NCI-H187 treated with DMSO at 0.1 percent for 48 hours (cell line): ENCODE data around the gene TMEM120A.
A peak's percentile ranks its signal among the peaks of the same experiment; 100 is the strongest.
"Not testable (repeated sequence)": the region's sequence is repeated elsewhere in the genome, so short reads cannot be mapped to it uniquely, and the experiment has no call there.

ENCODE experiments used
- DNase-seq: peaks from one replicate; lab custom pipeline; 2025; lab: John Stamatoyannopoulos, UW

TMEM120A gene

DNA sequence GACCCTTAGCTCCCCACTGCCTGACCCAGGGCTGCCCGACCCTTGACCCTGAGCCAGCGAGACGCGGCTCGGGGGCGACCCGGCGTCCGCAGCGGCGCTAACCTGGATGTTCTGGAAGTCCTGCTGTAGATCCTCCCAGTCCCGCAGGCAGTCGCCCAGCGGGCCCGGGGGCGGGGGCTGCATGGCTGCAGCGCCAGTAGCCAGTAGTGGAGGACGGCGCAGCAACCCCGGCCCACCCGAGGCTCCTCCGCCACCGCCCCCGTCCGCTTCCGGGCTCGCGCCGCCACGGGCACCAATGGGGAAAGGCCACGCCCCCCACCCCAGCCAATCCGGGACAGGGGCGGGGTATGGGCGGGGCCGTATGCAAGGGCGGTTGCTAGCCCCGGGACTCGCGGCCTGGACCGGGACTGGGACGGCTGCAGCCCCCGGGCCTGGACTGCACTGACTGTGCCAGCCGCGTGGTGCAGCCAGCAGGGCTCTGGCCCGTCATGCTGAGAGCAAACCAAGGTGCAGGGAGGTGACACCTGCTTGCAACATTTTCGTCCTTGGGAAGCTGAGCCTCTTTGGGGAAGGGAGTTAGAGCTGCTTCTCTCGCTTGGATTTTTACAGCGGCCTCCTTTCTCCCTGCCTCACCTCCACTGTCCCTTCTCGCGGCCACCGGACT lies at the start of gene TMEM120A:
TMEM120A (minus strand) TSS at position 208 of the 664 bp plus-strand sequence; CDS start at position 183, 25 bp downstream.
- peak; percentile 59 for DNase-seq

- DNase-seq, result no peak
Measured at GRCh38 chr7:76040126-76040525, 45.7 kb upstream of the TMEM120A start.

DNA sequence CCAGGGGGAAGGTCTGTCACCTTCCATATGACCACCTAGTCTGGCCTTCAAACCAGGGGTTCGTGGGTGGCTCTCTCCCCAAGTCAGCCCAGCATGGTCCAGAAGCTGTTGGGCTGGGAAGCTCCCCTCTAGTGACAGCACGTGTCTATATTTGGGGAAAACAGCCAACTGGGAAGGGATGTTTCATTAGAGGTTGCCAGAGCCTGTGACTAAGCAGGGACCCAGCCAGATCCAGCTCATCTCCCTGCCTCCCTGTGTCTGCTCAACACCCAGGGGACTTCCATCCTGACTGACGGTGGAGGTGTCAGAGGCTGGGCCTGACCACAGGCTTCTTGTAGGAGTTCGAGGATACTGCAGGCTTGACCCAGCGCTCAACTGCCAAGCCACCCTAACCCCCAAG lies 42.9 kb upstream of the TMEM120A start:
- DNase-seq, result no peak

DNA sequence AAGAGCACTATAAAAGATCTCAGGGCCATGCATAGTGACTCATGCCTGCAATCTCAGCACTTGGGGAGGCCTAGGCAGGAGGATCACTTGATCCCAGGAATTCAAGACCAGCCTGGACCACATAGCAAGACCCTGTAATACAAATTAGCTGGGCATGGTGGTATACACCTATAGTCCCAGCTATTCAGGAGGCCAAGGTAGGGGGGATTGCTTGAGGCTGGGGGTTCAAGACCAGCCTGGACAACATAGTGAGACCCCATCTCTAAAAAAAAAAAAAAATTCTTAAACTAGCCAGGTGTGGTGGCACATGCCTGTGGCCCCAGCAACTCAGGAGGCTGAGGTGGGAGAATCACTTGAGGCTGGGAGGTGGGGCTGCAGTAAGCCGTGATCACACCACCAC lies 37.6 kb upstream of the TMEM120A start:
- DNase-seq, result no peak

DNA sequence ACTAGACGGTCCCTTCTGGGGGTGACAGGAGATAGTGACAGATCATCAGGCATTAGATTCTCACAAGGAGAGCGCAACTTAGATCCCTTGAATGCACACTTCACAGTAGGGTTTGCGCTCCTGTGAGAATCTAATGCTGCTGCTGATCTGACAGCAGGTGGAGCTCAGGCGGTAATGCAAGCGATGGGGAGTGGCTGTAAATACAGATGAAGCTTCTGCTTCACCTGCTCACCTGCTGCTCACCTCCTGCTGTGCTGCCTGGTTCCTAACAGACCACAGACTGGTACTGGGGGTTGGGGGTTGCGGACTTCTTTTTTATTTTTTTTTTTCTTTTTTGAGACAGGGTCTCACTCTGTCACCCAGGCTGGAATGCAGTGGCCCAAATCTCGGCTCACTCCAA lies 35.3 kb upstream of the TMEM120A start:
- DNase-seq, result not testable (repeated sequence)

DNA sequence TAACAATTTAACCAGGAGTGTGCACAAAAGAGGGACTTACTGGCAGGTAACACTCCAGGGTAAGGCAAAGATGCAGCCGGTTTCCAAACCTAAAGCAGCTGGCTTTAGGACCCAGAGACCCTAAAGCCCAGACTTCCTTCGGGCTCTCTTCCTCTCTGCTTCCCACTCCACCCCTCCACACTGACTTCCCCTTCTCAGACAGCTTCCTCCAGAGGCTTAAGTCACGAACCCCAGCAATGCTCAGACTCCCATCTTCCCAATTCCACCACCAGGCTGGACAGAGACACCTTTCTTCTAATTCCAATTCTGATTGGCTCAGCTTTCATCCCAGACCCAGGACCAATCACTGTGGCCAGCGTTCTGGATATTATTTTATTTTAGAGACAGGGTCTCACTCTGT lies 28.6 kb upstream of the TMEM120A start:
- no peak for DNase-seq

- no peak for DNase-seq
Measured at GRCh38 chr7:76022026-76022780, 27.8 kb upstream of the TMEM120A start.

DNA sequence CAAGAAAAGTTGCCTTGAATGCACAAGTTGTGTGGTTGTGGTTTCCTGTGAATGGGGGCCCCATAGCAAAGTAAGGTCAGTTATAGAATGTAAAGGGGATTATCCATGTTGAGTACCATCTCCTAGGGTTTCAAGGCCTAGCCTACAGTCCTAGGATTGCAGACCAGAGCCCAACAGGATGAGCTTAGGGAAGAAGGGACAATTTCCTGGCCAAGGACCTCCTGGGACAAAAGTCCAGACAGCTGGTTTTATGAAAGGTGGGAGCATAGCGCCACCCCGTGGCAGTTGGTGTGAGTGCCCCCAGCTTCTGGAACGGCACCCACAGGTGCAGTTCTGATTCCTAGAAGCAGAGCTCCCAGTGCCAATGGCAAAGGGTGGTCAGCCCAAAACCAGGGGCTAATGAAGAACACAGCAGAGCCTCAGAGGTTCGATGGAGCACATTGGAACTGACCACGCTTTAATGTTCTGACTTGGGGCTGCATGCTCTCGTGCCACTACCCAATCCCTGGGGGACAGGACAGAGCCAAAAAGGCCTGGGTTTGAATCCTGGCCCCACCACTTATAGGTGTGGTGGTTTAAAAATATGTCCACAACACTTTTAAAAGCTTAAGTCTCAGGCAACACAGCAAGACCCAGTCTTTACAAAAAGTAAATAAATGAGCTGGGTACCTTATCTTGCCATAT lies 25.8 kb upstream of the TMEM120A start:
- DNase-seq, result peak; percentile 11

DNA sequence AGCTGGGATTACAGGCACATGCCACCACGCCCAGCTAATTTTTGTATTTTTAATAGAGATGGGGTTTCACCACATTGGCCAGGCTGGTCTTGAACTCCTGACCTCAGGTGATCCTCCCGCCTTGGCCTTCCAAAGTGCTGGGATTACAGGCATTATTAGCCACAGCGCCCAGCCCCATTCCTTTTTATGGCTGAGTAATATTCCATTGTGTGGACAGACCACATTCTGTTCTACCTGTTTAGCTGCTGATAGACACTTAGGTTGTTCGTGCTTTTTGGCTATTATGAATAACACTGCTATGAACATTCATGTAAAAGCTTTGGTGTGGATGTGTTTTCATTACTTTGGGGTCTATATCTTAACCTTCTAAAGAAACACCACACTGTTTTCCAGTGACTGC lies 24.1 kb upstream of the TMEM120A start:
- DNase-seq, result not testable (repeated sequence)

DNA sequence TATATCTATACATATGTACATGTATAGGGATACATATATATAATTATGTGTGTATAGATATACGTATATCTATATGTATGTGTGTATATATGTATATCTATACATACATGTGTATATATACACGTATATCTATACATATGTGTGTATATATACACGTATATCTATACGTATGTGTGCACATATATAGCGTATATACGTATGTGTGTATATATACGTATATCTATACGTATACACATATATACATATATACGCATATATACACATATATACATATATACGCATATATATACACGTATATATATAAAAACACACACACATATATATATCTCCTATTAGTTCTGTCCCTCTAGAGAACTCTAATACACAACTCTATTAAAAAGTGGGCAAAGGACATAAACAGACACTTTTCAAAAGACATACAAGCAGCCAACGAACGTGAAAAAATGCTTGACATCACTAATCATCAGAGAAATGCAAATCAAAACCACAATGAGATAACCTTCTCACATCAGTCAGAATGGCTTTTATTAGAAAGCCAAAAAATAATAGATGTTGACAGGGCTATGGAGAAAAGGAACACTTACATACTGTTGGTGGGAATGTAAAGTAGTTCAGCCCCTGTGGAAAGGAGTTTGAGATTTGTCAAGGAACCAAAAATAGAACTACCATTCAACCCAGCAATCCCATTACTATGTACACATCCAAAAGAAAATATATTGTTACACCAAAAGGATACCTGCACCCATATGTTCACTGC lies 22.0 kb upstream of the TMEM120A start:
- DNase-seq, result no peak

- no peak for DNase-seq
Measured at GRCh38 chr7:76011442-76011861, 17.1 kb upstream of the TMEM120A start.

DNA sequence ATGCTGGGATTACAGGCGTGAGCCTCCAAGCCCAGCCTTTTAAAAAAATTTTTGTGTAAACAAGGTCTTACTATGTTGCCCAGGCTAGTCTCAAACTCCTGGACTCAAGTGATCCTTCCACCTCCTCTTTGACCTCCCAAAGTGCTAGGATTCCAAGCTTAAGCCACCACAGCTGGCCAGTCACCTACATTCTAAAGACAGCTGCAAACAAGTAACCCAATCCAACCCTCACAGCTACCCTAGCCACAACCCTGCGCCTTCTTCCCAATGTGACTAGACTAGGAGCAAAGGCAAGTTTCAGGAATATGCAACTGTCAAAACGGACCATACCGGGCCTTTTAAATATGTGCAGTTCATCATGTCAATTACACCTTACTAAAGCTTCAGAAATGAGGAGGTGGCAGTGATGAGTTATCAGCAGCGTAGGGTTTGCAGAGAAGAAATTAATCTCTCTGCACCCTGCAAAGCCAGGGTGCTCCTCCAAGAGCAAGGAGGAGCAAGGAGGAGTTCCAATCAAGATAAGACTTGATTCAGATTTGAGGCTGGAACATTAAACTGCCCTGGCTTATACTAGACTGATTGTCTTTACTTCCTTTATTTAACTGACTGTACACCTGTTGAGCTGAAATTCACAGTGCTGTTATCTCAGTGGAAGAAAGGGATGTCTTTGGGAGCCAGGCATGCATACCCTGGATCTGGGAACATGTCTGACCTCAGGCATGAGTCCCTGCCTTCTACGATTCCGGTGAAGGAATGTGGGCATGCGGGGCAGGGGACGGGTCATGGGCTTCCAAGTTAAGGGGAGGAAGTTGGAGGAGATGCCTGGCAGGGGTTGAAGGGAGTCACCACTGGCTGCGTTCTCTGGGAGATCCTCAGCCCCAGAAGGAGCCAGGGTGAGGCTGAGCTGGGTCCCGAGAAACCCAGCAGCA lies 15.5 kb upstream of the TMEM120A start:
- DNase-seq, result no peak

DNA sequence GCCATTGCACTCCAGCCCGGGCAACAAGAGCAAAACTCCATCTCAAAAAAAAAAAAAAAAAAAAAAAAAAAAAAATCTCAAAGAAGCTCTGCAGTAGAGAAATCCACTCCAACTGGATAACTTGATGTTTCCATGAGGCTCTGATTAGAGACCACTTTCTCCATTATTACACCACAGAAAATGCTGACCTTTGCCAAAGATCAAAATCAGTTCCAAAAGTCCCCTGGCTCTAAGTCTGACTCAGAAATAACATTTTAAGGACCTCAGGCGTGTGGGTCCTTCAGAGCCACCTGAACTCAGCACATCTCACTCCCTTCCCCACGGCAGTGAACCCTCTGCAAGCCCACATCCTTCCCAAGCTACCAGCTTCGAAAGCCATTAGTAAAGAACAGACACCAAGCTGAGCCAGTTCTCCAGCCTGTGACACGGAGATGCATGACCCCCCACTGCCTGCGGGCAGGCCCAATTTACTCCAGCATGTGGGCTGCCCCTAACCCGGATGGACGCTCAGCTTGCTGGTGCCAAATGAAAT lies 13.8 kb upstream of the TMEM120A start:
- no peak for DNase-seq

GRCh38 chr7:76005004-76005403 lies 10.6 kb upstream of the TMEM120A start:
- DNase-seq, result not testable (repeated sequence)

DNA sequence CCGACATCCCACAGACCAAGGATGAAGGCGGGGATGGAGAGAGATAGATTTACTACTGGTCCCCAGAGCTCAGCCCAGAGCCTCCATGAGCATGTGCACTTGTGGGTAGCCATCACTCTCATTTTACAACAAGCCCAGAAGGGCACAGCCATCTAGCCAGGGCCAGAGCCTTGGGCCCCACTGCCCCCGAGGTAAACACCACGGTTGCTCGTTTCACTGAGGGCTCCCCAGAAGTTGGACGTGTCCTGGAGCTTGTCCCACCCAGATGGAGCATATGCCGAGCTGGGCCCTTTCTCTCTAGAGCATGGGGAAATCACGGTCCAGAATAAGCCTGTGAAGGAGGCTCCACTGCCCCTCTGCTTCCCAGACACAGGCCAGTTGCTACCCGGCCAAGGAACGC lies 9.0 kb upstream of the TMEM120A start:
- DNase-seq, result no peak

GRCh38 chr7:76002822-76003221 lies 8.4 kb upstream of the TMEM120A start:
- DNase-seq, result no peak

- DNase-seq, result no peak
Measured at GRCh38 chr7:76002139-76002538, 7.7 kb upstream of the TMEM120A start.

GRCh38 chr7:76000566-76000965 lies 6.2 kb upstream of the TMEM120A start:
- DNase-seq, result no peak

GRCh38 chr7:75998038-75998437 lies 3.6 kb upstream of the TMEM120A start:
- no peak for DNase-seq

DNA sequence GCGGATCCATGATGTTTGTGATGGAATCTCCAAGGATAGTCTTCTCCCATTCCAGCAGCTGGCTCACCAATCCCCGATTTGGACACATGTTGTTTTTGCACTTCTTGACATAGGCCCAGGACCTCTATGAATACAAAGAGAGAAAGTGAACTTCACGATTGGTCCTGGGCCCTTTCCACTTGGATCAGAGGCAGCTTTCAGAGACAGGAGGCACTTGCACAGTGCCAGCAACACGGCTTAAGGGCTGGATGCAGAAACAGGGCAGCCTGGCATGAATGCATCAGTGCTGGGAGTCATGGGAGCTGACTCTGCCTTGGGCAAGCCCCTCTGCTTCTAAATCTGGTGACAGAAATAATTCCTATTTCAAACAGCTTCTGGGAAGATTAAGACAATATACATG lies 2.1 kb upstream of the TMEM120A start:
- no peak for DNase-seq

GRCh38 chr7:75995996-75996395 lies 1.6 kb upstream of the TMEM120A start:
- no peak for DNase-seq
